Mucosa of gallbladder (tissue), 1 donor: ENCODE measurements around the gene TOMM7. TPM values are rescaled to one million over a fixed set of nuclear protein-coding genes. Genes with fewer than 3 reads are reported as not detected.
"Not testable (repeated sequence)": the region's sequence is repeated elsewhere in the genome, so short reads cannot be mapped to it uniquely, and the experiment has no call there.

ENCODE experiments used
- DNase-seq: peaks from one replicate; pipeline ENCODE4 v3.0.0-alpha.2; 2020; ENCODE audit warnings: low spot score
- total RNA-seq: library from RNA; stranded (reverse); gene quantifications from one replicate; pipeline ENCODE4 v1.2.1, GENCODE V29; 2021
- donor health status: DM: no; HTN: no; CAD: no.

The TOMM7 gene
- total RNA-seq, 1 donor from 2014 or later, result 345 TPM

GRCh38 chr7:22821702-22822485 is 755 bp downstream of the TOMM7 start:
- DNase-seq, result no peak

- DNase-seq, result no peak
These were observed 3.2 kb downstream of the TOMM7 start for GRCh38 chr7:22819476-22819875.

GRCh38 chr7:22814261-22815208 is 8.1 kb downstream of the TOMM7 start:
- DNase-seq, result no peak

- no peak for DNase-seq
These were observed 10.3 kb downstream of the TOMM7 start for GRCh38 chr7:22812353-22812752.

DNA sequence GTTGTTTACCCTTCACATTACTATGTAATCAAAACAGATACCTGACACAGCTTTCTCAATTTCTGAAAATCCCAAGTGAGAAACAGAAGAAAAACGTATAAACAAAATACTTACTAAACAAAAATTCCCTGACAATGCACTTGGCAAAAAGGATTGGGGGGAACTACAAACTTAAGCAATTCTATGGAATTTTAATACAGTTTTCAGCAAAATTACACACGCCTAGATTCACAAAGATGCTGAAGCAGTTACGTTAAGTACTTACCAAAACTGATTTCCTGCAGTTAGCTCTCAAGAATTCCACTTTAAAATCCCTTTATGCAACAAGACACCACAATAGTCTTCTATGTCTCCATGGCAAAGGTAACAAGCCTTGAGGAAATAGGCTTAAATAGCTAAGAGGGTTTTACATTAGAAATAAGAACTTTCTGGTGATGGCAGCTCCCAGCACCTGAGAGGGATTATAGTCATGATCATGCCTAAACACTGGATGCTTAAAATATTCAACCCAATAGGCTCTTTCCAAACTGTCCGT is 10.8 kb downstream of the TOMM7 start:
- DNase-seq, result no peak

- no peak for DNase-seq
These were observed 11.8 kb downstream of the TOMM7 start for GRCh38 chr7:22810843-22811242.

DNA sequence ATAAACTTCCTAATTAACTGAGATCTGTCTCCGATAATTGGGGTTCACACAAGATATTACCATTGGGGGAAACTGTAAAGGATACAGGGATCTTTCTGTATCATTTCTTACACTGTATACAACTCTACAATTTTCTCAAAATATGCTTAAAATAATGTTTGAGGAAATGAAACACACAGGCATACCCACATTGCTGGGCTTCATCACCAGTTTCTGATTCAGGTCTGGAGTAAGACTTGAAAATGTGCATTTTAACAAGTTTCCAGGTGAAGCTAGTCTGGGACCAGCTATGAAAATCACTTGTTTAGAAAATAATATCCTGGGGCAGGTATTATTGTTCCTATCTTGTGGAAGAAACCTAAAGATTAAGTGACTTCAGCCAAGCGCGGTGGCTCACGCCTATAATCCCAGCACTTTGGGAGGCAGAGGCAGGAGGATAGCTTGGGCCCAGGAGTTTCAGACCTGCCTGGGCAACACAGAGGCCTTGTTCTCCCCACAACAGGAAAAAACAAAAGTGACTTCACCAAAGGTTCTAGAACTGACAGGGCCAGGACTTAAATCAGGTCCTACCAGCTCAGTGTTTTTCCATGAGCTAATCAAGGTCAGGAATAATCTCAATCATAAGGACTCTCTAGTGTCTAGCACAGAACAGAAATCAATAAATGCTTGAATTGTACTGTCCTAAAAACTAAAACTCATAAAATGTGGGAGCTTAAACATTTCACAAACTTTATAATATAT is 12.6 kb downstream of the TOMM7 start:
- DNase-seq, result no peak

DNA sequence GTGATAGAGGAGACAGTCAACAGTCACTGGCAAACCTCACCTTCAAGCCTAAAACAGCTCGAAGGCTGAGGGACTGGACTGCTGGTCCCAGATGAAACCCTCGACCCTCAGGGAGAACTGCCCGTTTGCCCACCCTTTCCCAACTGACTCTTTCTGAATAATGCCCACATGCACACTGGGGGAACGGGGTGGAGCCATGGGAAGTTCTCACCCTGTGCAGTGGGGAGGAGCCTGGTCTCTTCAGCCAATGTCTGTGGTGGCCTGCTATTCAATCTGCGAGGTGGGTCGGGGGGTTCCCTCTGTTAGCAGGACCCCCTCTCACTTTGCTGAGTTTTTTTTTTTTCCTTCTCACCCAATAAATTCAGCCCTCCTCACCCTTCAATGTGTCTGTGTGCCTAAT is 14.5 kb downstream of the TOMM7 start:
- DNase-seq, result no peak

GRCh38 chr7:22806752-22807151 is 15.9 kb downstream of the TOMM7 start:
- DNase-seq, result no peak

DNA sequence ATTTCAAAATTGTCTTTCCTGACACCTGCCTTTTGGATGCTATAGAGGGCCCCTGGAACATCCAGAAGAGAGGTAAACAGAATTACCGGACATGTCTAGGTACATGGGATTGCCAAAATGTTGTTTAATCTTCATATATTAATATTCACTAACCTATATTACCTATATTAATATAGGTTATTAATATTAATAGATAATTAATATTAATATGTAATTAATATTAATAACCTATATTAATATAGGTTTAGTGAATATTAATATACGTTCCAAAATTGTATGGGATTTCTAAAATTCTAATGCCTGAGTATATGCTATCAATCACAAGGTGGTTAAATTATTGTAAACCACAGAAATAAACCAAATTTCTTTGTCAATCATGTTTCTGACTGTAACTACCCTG is 17.4 kb downstream of the TOMM7 start:
- DNase-seq, result no peak

GRCh38 chr7:22802831-22803230 is 19.8 kb downstream of the TOMM7 start:
- DNase-seq, result not testable (repeated sequence)

DNA sequence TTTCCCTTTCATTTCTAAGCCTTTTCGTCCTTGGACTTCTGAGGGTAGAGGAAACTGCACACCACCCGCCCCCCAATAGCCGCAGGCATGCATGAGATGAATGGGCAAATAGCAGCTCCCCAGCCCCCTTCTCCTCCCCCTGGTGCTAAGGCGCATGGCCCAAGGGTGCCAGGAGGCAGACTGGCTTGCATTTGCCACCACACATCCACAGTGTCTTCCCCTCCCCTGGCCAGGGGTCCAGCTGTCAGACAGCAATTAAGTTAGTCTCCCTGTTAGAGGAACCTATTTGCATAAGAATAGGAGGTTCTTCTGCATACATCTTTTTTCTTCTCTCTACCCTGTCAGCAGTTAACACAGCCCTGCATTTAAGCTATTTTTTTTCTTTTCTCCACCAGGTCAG is 20.2 kb downstream of the TOMM7 start:
- DNase-seq, result no peak

GRCh38 chr7:22801912-22802311 is 20.7 kb downstream of the TOMM7 start:
- DNase-seq, result no peak

DNA sequence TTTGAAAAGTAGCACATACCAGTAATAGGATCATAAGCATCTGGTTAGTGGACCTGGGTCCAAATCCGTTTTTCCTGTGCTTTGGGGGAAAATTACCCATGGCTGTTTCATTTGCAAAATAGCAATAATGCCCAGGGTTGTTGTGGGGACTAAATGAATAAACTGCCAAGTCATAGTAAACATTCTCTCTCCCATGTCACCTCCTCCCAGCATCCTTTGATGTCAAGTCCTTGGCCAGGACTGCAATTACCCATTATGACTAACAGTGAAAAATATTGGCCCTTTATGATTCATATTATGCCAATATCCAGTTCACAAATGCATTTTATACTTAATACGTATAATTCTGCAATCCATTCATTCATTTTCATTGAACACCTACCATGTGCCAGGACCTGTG is 23.0 kb downstream of the TOMM7 start:
- no peak for DNase-seq

GRCh38 chr7:22793593-22794462 is 28.8 kb downstream of the TOMM7 start:
- DNase-seq, result no peak

GRCh38 chr7:22791204-22792158 is 31.2 kb downstream of the TOMM7 start:
- no peak for DNase-seq

DNA sequence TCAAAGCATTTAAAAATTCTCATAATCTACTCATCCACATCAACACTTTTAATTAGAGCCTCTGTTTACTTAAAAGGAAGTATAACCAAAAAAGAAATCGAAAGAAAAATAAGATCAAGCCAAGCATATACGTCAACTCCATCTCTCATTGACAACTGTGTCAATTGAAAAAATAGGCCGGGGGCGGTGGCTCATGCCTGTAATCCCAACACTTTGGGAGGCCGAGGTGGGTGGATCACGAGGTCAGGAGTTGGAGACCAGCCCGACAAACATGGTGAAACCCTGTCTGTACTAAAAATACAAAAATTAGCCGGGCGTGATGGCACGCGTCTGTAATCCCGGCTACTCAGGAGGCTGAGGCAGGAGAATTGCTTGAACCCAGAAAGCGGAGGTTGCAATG is 32.0 kb downstream of the TOMM7 start:
- DNase-seq, result not testable (repeated sequence)

GRCh38 chr7:22787951-22788350 is 34.7 kb downstream of the TOMM7 start:
- no peak for DNase-seq

DNA sequence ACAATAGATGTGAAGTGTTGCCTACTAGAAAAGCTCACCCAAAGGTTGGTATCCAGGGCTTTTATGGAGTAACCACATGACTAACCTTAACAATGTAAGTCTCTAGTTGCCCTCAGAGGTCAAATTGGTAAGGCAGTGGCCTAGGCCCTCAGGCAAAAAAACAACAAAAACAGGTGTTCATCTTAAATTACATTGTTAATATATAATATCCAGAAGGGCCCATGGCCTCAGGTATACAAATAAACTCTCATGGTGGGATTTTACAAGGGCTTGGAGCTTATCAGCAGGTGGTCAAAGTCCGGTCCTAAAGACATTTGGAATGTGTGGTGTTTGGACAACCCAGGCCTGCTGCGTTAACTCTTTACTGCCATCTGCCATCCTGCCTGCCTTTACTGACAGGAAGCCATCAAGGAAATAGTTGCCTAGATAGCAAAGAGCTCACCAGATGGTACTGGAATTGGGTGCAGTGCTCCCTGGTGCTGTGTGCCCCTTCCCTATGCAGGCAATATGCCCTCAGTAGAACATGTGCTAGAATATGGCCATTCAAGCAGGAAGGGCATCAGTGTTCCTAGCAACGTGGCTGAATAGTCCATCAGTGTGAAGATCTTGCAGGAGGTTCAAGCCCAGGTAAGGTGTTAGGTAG is 36.2 kb downstream of the TOMM7 start:
- DNase-seq, result no peak
